SH-SY5Y (cell line): ENCODE data around the gene ARMC9.

Source experiments
- GATA2 ChIP-seq: IDR thresholded peaks from 2 replicates; pipeline ENCODE4 v1.6.1; 2011; ENCODE audit warnings: mild to moderate bottlenecking, low read depth, low read length
- GATA3 ChIP-seq: IDR thresholded peaks from 2 replicates; pipeline ENCODE4 v1.6.1; 2011; ENCODE audit warnings: low read depth, mild to moderate bottlenecking, low read length, moderate library complexity

- TF ChIP-seq GATA2 (no peak), GATA3 (no peak)
Measured at GRCh38 chr2:231278868-231279267, 80.4 kb downstream of the ARMC9 start.
